ENCODE results near the gene SOWAHC. TPM values are rescaled to one million over a fixed set of nuclear protein-coding genes. Genes with fewer than 3 reads are reported as not detected.

Gene SOWAHC
- total and polyA plus RNA-seq, 2 donors (not counting 3 experiments of a cell fraction or from before 2014, with no cell fraction given) = 1.0 to 4.1 TPM

GRCh38 chr2:109597283-109597682 lies 16.9 kb upstream of the SOWAHC start:
- no peak overlapping the region for H3K4me3 ChIP-seq (replicated peaks in 1 of 3; ENCODE audit: insufficient read depth in 1 of 3, low read depth in 1 of 3, low read length in 3 of 3)
- intact Hi-C loops (cut with micrococcal nuclease) = no loop called here
- no peak for DNase-seq (ENCODE audit: low read depth, low spot score)
- no peaks in the 10 kb centered on the region for H3K36me3 ChIP-seq (ENCODE audit: control insufficient read depth in 2 of 2, extremely low read depth in 1 of 2, insufficient read depth in 2 of 2, low read length in 2 of 2)
- CTCF ChIA-PET = interaction anchor here (0.9 to 1.3 kb wide), 2 partner anchors 12 to 16 kb away, joined by 3 to 8 read pairs; no protein-coding TSS in a partner anchor
- peaks cover 5% of the 10 kb centered on the region for H3K4me1 ChIP-seq (ENCODE audit: control insufficient read depth, extremely low read depth, insufficient read depth, low read length)
- TF ChIP-seq EZH2 (IDR thresholded peaks at IDR 0.05; ENCODE audit: borderline replicate concordance, low read depth, low read length, severe bottlenecking) (no peak), MYC (IDR thresholded peaks at IDR 0.05; ENCODE audit: low read depth, low read length) (no peak), POLR2A (IDR thresholded peaks at IDR 0.05; ENCODE audit: low read depth, low read length) (no peak), POLR2AphosphoS5 (IDR thresholded peaks at IDR 0.05; ENCODE audit: insufficient read depth, low read depth, low read length) (no peak), FOS (IDR thresholded peaks at IDR 0.05; ENCODE audit: borderline replicate concordance, insufficient read depth, low read length) (no peak), JUN (IDR thresholded peaks at IDR 0.05; ENCODE audit: borderline replicate concordance, insufficient read depth, insufficient read length, low read depth) (no peak), CTCF (IDR thresholded peaks at IDR 0.05; ENCODE audit: extremely low read depth in 1 of 2, insufficient read depth in 1 of 2, low read depth in 1 of 2, low read length in 2 of 2) (no peak), MAX (IDR thresholded peaks at IDR 0.05; ENCODE audit: insufficient read depth, insufficient read length) (no peak), GATA2 (IDR thresholded peaks at IDR 0.05; ENCODE audit: insufficient read depth, insufficient read length, low read depth, low read length) (no peak)
- dilution Hi-C loops (cut with MboI; ENCODE audit: extremely low pct_ligation_motif_present, low sequenced_read_pairs) = no loop called here
- no peaks in the 10 kb centered on the region for H3K9me3 ChIP-seq (replicated peaks; ENCODE audit: control insufficient read depth, insufficient read depth, low read length)
- no peak overlapping the region for H3K27ac ChIP-seq (ENCODE audit: insufficient read depth, low read depth, low read length)
- peaks cover 4% of the 10 kb centered on the region for H4K20me1 ChIP-seq (replicated peaks; ENCODE audit: control insufficient read depth, extremely low read depth, insufficient read depth, low read length)
- H3K9me1 ChIP-seq (replicated peaks; ENCODE audit: control insufficient read depth, extremely low read depth, insufficient read depth, low read length) = no peaks in the 10 kb centered on the region
- no peak overlapping the region for H3K4me2 ChIP-seq (ENCODE audit: insufficient read depth, low read length)
- FAIRE-seq = no peak
- peaks cover 85% of the 10 kb centered on the region for H3K79me2 ChIP-seq (ENCODE audit: control insufficient read depth, insufficient read depth, low read length)
- no TSS peak for BruUV-seq (replicated peaks)
- H2AFZ ChIP-seq (ENCODE audit: low read depth, low read length) = no peak overlapping the region
- H3K9ac ChIP-seq (replicated peaks; ENCODE audit: extremely low read depth, insufficient read depth, low read length) = no peak overlapping the region
- no peaks in the 10 kb centered on the region for H3K27me3 ChIP-seq (ENCODE audit: control insufficient read depth in 2 of 2, insufficient read depth in 2 of 2, low read length in 2 of 2)
- POLR2A ChIA-PET = no interaction called here

All from endothelial cell of umbilical vein (primary cell).